ENCODE data around the gene SIGLEC6. TPM values are rescaled to one million over a fixed set of nuclear protein-coding genes. Genes with fewer than 3 reads are reported as not detected.

The SIGLEC6 gene
- total and polyA plus RNA-seq, 11 donors = 0.10 to 0.40 (median 0.24) TPM; not detected in 5

DNA sequence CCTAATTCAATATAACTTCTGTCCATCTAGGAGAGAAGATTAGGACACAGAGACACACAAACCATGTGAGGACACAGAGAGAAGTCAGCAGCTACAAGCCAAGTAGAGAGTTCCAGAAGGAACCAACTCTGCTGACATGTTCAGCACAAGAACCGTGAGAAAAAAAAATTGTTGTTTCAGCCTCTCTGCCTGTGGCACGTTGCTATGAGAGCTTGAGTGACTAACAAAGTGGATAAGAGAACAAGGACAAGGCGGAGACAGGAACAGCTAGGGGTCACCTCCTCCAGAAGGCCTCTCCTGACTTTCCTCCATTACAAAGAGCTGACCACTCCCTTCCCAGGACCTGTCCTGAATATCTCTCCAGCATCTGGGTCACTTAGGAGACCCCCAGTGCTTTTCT lies 24.3 kb downstream of the SIGLEC6 start:
- 37 to 42% (median 39%) methylated on average over 3 of the region's 3 CpGs for WGBS, 4 donors
- ATAC-seq (peak in 2 of 4 donors; percentile 11 to 53), DNase-seq (no peak)
- H3K4me3 ChIP-seq = no peak overlapping the region
- peaks cover 0 to 40% (median 0%) of the 10 kb centered on the region in 12 donors for H3K4me1 ChIP-seq
- peaks cover 0 to 11% (median 0%) of the 10 kb centered on the region in 12 donors for H3K9me3 ChIP-seq
- TF ChIP-seq, protein P1, sequence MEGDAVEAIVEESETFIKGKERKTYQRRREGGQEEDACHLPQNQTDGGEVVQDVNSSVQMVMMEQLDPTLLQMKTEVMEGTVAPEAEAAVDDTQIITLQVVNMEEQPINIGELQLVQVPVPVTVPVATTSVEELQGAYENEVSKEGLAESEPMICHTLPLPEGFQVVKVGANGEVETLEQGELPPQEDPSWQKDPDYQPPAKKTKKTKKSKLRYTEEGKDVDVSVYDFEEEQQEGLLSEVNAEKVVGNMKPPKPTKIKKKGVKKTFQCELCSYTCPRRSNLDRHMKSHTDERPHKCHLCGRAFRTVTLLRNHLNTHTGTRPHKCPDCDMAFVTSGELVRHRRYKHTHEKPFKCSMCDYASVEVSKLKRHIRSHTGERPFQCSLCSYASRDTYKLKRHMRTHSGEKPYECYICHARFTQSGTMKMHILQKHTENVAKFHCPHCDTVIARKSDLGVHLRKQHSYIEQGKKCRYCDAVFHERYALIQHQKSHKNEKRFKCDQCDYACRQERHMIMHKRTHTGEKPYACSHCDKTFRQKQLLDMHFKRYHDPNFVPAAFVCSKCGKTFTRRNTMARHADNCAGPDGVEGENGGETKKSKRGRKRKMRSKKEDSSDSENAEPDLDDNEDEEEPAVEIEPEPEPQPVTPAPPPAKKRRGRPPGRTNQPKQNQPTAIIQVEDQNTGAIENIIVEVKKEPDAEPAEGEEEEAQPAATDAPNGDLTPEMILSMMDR (IDR thresholded peaks at IDR 0.05) = no peak
- TF ChIP-seq POLR2A (IDR thresholded peaks at IDR 0.05) = no peak
- H3K36me3 ChIP-seq = no peaks in the 10 kb centered on the region
- peaks cover 0 to 30% (median 9%) of the 10 kb centered on the region in 9 donors for H3K27me3 ChIP-seq
- intact Hi-C loops (cut with DNase I) = no loop called here
- H3K27ac ChIP-seq = peak overlapping the region in 1 of 12 donors; percentile 64

DNA sequence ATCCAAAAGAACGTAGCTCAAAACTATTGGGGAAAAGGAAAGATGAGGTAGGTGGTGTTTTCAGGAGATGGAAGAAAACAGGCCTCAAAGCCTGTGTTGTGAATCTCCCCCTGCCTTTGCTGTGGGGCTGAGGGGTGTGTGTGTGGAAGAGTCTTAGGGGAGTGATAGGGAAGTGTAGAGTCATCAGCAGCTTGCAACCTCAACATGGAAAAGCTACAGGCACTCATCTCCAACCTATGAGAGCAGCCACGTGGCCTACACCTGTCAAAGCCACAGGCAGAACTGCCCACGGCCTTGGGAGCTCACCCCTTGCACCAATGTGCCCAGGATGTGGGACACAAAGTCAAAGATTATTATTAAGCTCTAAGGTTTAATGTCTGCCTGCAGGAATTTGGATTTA lies 25.6 kb downstream of the SIGLEC6 start:
- DNase-seq (no peak), ATAC-seq (no peak)
- H3K27me3 ChIP-seq = peaks cover 0 to 19% (median 2%) of the 10 kb centered on the region in 9 donors
- H3K4me3 ChIP-seq = no peak overlapping the region
- no peaks in the 10 kb centered on the region for H3K36me3 ChIP-seq
- TF ChIP-seq POLR2A (IDR thresholded peaks at IDR 0.05) = no peak
- TF ChIP-seq, protein P1 (IDR thresholded peaks at IDR 0.05) = no peak
- no peak overlapping the region for H3K27ac ChIP-seq
- WGBS, 4 donors = 25 to 40% (median 30%) methylated on average over 3 of the region's 3 CpGs
- intact Hi-C loops (cut with DNase I) = no loop called here
- H3K9me3 ChIP-seq = peaks cover 0 to 11% (median 0%) of the 10 kb centered on the region in 12 donors
- H3K4me1 ChIP-seq = peaks cover 0 to 50% (median 0%) of the 10 kb centered on the region in 12 donors

- intact Hi-C loops (cut with DNase I) = no loop called here
- Histone ChIP-seq H3K36me3 (no peaks in the 10 kb centered on the region), H3K4me3 (no peak overlapping the region), H3K4me1 (peaks cover 0 to 45% (median 0%) of the 10 kb centered on the region in 12 donors), H3K27me3 (peaks cover 0 to 5% (median under 1%) of the 10 kb centered on the region in 9 donors), H3K9me3 (peaks cover 0 to 11% (median 0%) of the 10 kb centered on the region in 12 donors), H3K27ac (peak overlapping the region in 1 of 12 donors; percentile 55)
- ATAC-seq (no peak), DNase-seq (no peak)
- 41 to 64% (median 44%) methylated on average over 3 of the region's 3 CpGs for WGBS, 4 donors
- no peak for TF ChIP-seq POLR2A (IDR thresholded peaks at IDR 0.05)
- TF ChIP-seq, protein P1 (IDR thresholded peaks at IDR 0.05) = no peak
These were observed 27.6 kb downstream of the SIGLEC6 start for GRCh38 chr19:51503896-51504295.

DNA sequence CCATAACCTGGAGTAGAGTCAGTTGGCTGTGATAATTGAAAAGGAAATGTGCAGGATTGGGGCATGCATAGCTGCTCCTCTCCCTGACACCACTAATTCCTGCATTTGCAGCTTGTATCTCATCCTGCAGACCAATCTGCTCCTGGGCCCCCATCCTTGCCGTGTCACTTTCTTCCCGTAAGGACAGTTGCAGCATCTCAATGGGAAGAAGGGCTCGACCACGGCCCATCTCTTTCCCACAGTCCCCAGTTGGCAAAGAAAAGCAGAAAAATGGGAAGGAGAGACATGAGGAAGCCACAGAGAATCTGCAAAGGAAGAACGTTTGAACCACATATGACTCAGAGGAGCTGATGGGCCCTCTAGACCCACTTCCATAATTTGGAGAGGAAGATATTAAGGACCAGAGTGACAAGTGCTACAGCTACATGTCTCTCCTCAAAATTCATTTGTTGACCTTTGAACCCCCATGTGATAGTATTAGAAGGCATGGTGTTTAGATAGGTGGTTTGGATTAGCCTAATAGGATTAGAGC lies 28.1 kb downstream of the SIGLEC6 start:
- Histone ChIP-seq H3K4me3 (no peak overlapping the region), H3K9me3 (peaks cover 0 to 11% (median 0%) of the 10 kb centered on the region in 12 donors), H3K27me3 (peaks cover 0 to 8% (median 0%) of the 10 kb centered on the region in 9 donors), H3K36me3 (no peaks in the 10 kb centered on the region), H3K27ac (peak overlapping the region in 1 of 12 donors; percentile 55), H3K4me1 (peaks cover 0 to 40% (median 0%) of the 10 kb centered on the region in 12 donors)
- TF ChIP-seq, protein P1 (IDR thresholded peaks at IDR 0.05) = no peak
- no peak for TF ChIP-seq POLR2A (IDR thresholded peaks at IDR 0.05)
- ATAC-seq (peak in 1 of 4 donors; percentile 56), DNase-seq (no peak)
- intact Hi-C loops (cut with DNase I) = no loop called here
- 74 to 82% (median 78%) methylated on average over 5 of the region's 5 CpGs for WGBS, 4 donors

Data from heart left ventricle (tissue), 16 donors.